Activated naive CD8-positive, alpha-beta T cell (primary cell): ENCODE data around the gene MYH7B.

Experiments used
- H3K27ac Mint-ChIP-seq: one replicate; pipeline ENCODE4 v1.8.0; 2021; ENCODE audit warnings: mixed read lengths
- H3K27me3 Mint-ChIP-seq: one replicate; pipeline ENCODE4 v1.8.0; 2021; ENCODE audit warnings: mixed read lengths
- H3K36me3 Mint-ChIP-seq: one replicate; pipeline ENCODE4 v1.8.0; 2021; ENCODE audit warnings: mixed read lengths
- H3K4me1 Mint-ChIP-seq: one replicate; pipeline ENCODE4 v1.8.0; 2021; ENCODE audit warnings: low read depth, mixed read lengths
- H3K4me3 Mint-ChIP-seq: one replicate; pipeline ENCODE4 v1.8.0; 2021; ENCODE audit warnings: mild to moderate bottlenecking, mixed read lengths
- H3K9me3 Mint-ChIP-seq: one replicate; pipeline ENCODE4 v1.8.0; 2021; ENCODE audit warnings: low read depth, mixed read lengths

MYH7B gene

DNA sequence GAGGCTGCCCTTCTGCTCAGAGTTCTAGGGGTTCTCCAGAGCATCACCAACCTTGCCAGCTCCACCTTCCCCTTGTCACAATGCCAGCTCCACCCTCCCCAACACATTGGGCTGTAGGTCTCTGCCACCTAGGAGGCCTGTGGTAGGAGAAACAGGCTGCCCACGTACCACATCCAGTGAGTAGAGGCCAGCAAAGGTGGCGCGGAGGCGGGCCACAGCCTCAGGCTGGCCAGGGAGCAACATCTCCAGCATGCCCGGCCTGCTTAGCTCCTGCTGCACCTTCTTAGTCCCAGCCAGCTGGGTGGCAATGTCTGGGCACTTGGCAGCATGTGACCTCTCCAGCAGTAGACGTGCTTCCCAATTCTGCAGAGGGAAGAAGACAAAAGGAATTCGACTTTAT lies 23.9 kb upstream of the MYH7B start:
- peaks cover 6% of the 10 kb centered on the region for H3K36me3 Mint-ChIP-seq
- H3K27me3 Mint-ChIP-seq = no peaks in the 10 kb centered on the region
- H3K27ac Mint-ChIP-seq = no peak overlapping the region
- no peaks in the 10 kb centered on the region for H3K9me3 Mint-ChIP-seq
- H3K4me1 Mint-ChIP-seq = no peaks in the 10 kb centered on the region
- no peak overlapping the region for H3K4me3 Mint-ChIP-seq

DNA sequence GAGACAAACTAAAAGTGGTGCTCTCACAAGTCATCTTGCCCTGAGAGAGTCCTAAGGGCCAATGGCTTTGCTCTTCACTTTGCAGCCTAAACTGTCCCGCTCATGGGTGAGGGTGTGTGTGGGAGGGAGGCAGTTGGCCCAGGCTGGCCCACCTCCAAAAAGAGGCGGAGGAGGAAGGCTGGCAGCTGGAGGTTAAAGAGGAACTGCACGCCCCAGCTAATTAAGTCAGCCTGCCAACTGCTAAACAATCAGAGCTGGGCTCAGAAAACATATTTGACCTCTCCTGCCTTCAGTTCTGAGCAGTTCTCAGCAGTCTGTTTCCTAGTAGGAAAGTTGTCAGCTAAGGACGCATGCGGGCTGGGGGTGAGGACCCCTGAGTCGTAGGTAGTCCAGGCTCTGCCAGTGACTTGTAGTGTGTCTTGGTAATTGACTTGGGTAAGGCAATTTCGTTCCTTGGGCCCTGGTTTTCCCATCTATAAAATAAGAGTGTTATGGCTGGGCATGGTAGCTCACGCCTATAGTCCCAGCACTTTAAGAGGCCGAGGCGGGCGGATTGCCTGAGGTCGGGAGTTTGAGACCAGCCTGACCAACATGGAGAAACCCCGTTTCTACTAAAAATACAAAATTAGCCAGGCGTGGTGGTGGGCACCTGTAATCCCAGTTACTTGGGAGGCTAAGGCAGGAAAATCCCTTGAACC lies 17.1 kb upstream of the MYH7B start:
- Mint-ChIP-seq H3K27ac (no peak overlapping the region), H3K27me3 (no peaks in the 10 kb centered on the region), H3K4me3 (no peak overlapping the region), H3K36me3 (peaks cover 10% of the 10 kb centered on the region), H3K4me1 (no peaks in the 10 kb centered on the region), H3K9me3 (no peaks in the 10 kb centered on the region)

DNA sequence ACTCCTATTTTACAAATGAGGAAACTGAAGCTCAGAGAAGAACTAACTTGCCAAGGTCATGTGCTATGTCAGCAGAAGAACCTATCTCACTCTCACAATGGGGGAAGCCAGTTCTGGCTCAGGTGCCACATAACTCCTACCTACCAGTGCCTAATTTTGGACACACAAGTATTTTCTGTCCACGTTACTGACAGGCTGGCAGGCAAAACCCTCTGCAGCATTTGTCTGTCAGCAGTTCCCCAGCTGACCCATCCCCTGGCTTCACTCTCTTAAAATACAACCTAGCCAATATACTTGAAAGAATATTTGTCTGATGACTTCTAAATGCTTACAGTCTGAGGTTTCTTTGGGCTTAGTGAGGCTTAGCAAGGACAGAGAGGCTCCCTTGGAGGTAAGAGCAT lies 15.6 kb upstream of the MYH7B start:
- H3K36me3 Mint-ChIP-seq = peaks cover 8% of the 10 kb centered on the region
- H3K4me3 Mint-ChIP-seq = no peak overlapping the region
- no peaks in the 10 kb centered on the region for H3K27me3 Mint-ChIP-seq
- no peak overlapping the region for H3K27ac Mint-ChIP-seq
- no peaks in the 10 kb centered on the region for H3K4me1 Mint-ChIP-seq
- no peaks in the 10 kb centered on the region for H3K9me3 Mint-ChIP-seq

DNA sequence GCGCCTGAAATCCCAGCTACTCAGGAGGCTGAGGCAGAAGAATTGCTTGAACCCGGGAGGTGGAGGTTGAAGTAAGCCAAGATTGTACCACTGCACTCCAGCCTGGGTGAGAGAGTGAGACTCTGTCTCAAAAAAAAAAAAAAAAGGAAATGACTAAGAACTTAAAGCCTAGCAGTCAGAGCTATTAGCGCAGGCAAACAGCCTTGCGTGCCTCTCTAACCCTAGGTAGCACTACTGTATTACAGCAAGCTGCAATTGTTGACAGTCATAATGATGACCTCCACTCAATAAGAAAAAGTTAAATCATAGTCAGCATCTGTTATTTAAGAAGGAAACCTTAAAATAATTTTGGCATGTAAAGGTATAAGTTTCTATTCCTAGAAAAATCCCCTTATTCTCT lies 14.4 kb upstream of the MYH7B start:
- Mint-ChIP-seq H3K9me3 (no peaks in the 10 kb centered on the region), H3K4me3 (no peak overlapping the region), H3K36me3 (peaks cover 8% of the 10 kb centered on the region), H3K4me1 (no peaks in the 10 kb centered on the region), H3K27ac (no peak overlapping the region), H3K27me3 (no peaks in the 10 kb centered on the region)

DNA sequence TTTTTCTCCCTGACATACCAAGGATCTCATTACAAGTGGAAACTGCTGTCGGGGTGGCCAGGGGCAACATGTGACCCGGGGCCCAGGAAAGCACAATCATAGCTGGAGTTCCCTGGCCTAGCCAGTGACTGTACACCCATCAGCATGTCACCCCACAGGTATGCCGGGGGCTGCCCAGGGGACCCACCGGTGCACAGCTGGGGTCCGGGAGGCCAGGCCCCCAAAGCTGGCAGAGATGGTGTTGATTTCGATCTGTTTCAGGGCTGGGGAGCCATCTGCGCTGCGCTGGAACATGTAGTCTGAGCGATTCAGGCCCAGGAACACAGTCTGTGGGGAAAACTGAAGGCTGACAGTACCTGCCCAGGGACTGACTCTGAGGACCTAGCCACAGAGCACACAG lies 13.4 kb upstream of the MYH7B start:
- H3K9me3 Mint-ChIP-seq = no peaks in the 10 kb centered on the region
- peaks cover 6% of the 10 kb centered on the region for H3K36me3 Mint-ChIP-seq

DNA sequence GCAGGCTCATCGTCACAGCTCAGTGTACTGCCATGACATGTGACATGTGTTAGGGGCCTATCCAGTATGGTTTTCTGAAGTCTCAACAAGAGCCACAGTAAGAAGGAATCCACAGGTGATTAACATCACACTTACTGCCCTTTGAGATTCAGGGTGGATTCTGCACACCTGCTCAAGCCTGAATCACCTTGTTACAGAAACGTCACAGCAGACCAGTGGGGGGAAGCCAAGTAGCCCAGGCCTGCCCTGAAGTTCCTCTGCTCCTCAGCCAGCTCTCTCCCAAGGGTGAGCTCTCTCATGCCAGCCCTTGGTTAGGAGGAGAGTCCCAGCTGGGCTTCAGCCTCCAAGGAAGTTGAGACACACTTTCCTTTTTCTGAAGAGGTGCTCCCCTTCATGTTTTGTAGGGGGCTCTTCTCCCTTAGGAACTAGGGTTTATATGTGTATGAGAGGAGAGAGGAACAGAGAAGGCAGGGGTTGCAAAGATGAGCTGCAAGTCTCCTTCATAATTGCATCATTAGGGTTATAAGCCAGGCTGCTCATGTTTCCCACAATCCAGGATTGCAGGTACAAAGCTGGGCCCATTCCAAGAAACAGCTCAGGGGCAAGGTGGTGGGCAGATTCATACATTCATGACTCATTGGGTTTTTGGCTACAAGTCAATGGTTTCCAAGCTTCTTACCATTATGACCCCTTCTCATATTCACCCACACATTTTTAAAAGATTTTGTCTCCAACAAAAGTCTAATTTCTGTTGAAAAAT lies 11.7 kb upstream of the MYH7B start:
- H3K9me3 Mint-ChIP-seq = no peaks in the 10 kb centered on the region
- no peaks in the 10 kb centered on the region for H3K27me3 Mint-ChIP-seq
- H3K4me3 Mint-ChIP-seq = no peak overlapping the region
- peaks cover 6% of the 10 kb centered on the region for H3K36me3 Mint-ChIP-seq
- no peaks in the 10 kb centered on the region for H3K4me1 Mint-ChIP-seq
- no peak overlapping the region for H3K27ac Mint-ChIP-seq

More for the DNA sequence above, 13.4 kb upstream of the MYH7B start:
- H3K27ac Mint-ChIP-seq = no peak overlapping the region
- no peak overlapping the region for H3K4me3 Mint-ChIP-seq
- H3K27me3 Mint-ChIP-seq = no peaks in the 10 kb centered on the region
- no peaks in the 10 kb centered on the region for H3K4me1 Mint-ChIP-seq

DNA sequence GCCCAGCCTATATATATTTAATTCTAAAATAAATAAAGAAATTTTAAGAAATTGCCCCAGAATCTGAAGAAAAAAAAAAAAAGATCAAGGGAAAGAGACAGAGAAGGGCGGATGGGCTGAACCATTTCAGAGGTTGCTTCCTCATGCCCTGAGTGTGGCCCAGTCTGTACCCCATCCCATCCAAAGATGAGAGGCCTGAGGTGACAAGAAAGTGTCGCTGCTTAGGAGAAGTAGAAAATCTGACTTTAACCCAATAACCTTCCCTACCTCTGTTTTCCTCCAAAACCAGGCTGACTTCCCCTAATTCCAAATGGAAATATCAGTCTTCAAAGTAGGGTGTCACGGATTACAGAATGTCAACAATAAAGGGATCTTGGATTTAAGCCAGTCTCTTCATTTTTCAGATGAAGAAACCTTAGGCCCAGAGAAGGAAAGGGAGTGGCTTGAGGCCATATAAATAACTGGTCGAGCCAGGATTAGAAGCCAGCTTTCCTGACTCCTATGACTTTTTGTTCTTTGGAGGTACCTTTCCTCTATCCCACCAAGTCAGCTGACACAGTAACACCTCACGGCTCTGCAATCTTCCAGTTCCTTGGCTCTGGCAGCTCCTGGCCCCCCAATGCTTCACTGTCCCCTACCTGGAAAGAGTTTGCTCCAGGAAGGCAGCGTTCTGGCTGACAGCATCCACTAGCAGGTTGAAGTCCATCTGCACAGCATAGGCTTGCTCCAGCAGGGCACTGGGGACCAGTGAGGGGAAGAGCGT lies 10.2 kb upstream of the MYH7B start:
- no peak overlapping the region for H3K4me3 Mint-ChIP-seq
- no peaks in the 10 kb centered on the region for H3K9me3 Mint-ChIP-seq
- no peak overlapping the region for H3K27ac Mint-ChIP-seq
- peaks cover 6% of the 10 kb centered on the region for H3K36me3 Mint-ChIP-seq
- H3K4me1 Mint-ChIP-seq = no peaks in the 10 kb centered on the region
- no peaks in the 10 kb centered on the region for H3K27me3 Mint-ChIP-seq

DNA sequence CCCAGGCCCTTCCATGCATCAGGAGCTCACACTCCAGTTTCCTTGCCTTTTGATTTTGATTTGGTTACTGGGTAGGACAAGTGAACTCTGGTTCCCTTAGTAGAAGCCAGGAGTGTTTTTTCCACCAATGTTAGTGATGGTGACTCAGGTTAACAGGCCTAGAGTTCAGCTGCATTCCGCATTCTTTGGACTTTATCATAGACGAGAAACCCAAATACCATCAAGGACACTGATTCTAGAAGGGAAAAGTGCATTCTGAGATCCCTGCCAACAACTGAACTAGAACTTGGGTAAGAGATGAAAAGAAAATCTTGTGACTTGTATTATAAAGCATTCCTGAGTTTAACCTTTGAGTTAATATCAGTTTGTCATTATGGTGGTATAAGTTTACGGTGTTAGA lies 9.0 kb upstream of the MYH7B start:
- Mint-ChIP-seq H3K4me3 (no peak overlapping the region), H3K27me3 (no peaks in the 10 kb centered on the region), H3K36me3 (peaks cover 4% of the 10 kb centered on the region), H3K4me1 (no peaks in the 10 kb centered on the region), H3K9me3 (no peaks in the 10 kb centered on the region), H3K27ac (no peak overlapping the region)

DNA sequence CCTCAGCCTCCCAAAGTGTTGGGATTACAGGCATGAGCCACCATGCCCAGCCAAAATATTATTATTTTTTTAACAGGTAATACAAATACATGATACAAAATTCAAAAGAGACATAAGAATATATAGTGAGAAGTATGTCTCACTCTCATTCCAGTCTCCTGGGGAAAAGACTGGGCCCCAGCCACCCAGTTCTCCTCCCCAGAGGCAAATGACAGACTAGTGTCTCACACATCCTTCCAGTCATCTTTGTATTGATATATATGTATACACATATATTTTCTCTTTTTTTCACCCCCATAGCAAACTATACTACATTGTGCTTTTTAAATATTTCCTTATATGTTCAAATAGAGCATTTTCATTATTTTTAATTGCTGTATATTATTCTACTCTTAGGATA lies 8.3 kb upstream of the MYH7B start:
- H3K36me3 Mint-ChIP-seq = peaks cover 4% of the 10 kb centered on the region
- no peaks in the 10 kb centered on the region for H3K27me3 Mint-ChIP-seq
- no peak overlapping the region for H3K27ac Mint-ChIP-seq
- peaks cover 2% of the 10 kb centered on the region for H3K4me1 Mint-ChIP-seq
- H3K9me3 Mint-ChIP-seq = no peaks in the 10 kb centered on the region
- H3K4me3 Mint-ChIP-seq = no peak overlapping the region

DNA sequence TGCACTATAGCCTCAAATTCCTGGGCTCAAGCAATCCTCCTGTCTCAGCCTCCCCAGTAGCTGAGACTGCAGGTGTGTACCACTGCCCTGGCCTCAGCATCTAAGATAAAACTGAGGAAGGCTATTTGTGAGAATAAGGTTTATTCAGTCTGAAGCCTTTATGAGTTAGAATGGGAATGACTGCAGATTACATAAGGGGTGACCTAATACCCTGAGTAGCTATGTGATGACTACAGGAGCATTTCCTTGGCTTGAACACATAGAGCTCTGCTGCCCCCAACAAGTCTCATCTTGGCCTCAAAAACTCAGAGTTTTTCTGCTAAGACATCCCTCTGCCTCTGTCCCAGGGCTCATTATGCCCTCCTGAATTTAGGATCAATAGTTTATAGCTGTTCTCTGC lies 7.6 kb upstream of the MYH7B start:
- Mint-ChIP-seq H3K4me3 (no peak overlapping the region), H3K36me3 (peaks cover 4% of the 10 kb centered on the region), H3K27me3 (no peaks in the 10 kb centered on the region), H3K9me3 (no peaks in the 10 kb centered on the region), H3K4me1 (peaks cover 5% of the 10 kb centered on the region), H3K27ac (no peak overlapping the region)

DNA sequence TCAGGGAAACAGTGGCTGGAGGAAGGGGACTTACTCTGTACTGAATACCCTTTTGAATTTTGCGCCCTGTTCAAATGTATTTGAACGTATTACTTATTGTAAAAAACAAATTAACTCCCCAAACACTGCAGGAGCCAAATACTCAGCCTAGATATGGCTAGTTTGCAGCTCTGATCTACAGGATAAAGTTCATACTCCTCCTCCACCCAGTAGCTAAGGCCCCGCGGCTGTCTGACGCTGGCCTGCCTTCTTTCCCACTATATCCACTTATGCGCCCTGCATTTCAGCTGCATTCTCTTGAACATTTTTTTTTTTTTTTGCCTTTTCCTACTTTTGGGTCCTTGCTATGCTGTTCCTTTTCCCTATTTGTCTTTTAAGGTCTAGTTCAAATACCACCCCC lies 6.5 kb upstream of the MYH7B start:
- H3K4me1 Mint-ChIP-seq = peaks cover 5% of the 10 kb centered on the region
- no peak overlapping the region for H3K4me3 Mint-ChIP-seq
- no peaks in the 10 kb centered on the region for H3K9me3 Mint-ChIP-seq
- H3K27ac Mint-ChIP-seq = no peak overlapping the region
- H3K27me3 Mint-ChIP-seq = no peaks in the 10 kb centered on the region
- H3K36me3 Mint-ChIP-seq = peaks cover 2% of the 10 kb centered on the region

DNA sequence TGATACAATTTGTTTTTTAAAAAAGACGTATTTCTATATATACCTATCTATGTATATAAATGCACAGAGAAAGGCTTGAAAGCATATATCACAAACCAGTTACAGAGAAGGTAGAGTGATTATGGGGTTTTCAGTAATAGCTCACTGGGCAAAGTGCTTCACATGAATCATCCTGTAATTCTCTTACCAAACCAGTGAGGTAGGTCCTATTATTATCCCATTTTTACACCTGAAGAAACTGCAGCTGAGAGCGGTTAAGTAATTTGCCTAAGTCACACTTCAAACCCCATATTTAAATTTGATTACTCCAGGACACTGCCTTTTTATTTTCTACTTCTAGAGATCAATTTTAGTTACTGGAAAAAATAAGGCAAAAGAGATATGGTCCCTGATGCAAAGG lies 4.4 kb upstream of the MYH7B start:
- H3K27ac Mint-ChIP-seq = no peak overlapping the region
- H3K27me3 Mint-ChIP-seq = no peaks in the 10 kb centered on the region
- H3K4me3 Mint-ChIP-seq = no peak overlapping the region
- H3K9me3 Mint-ChIP-seq = no peaks in the 10 kb centered on the region
- H3K4me1 Mint-ChIP-seq = peaks cover 22% of the 10 kb centered on the region
- no peaks in the 10 kb centered on the region for H3K36me3 Mint-ChIP-seq

DNA sequence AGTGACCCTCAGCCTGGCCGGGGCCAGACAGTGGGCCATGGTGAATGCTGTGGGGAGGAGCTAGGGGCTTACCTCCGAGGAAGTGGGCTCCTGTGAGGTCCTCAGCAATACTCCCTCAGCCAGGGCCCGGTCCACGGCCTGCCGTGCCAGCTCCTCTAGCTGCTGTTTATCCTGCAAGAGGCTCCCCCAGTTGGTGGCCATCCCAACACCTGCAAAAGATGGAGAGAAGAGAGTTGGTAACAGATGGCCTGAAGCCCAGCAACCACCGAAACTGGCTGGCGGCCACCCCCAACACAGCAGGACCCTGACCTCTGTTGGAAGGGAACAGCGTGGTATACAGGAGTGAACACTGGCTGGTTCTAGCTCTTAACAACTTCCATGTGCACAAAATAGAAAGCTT lies 4.0 kb upstream of the MYH7B start:
- Mint-ChIP-seq H3K27ac (no peak overlapping the region), H3K9me3 (no peaks in the 10 kb centered on the region)

DNA sequence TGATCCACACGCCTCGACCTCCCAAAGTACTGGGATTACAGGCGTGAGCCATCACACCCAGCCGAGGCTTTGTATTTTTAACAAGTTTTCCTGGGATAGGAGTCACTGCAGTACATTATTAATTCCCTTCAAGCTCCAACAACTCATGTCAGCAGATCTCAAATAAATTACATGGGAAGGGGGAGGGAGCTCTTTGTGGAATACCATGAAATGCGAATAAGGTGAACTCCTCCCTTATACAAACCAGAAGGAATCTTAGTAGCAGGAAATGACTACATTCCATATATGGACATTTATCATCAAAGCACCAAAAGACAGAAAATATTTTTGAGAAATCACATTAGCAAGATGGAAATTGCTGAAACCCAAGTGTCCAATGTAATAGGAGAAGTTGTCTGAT lies 3.0 kb upstream of the MYH7B start:
- H3K4me1 Mint-ChIP-seq = peaks cover 24% of the 10 kb centered on the region
- no peak overlapping the region for H3K27ac Mint-ChIP-seq
- H3K27me3 Mint-ChIP-seq = no peaks in the 10 kb centered on the region
- no peaks in the 10 kb centered on the region for H3K9me3 Mint-ChIP-seq
- no peaks in the 10 kb centered on the region for H3K36me3 Mint-ChIP-seq
- no peak overlapping the region for H3K4me3 Mint-ChIP-seq

More for the DNA sequence above, 4.0 kb upstream of the MYH7B start:
- peaks cover 24% of the 10 kb centered on the region for H3K4me1 Mint-ChIP-seq
- H3K27me3 Mint-ChIP-seq = no peaks in the 10 kb centered on the region
- H3K4me3 Mint-ChIP-seq = no peak overlapping the region
- H3K36me3 Mint-ChIP-seq = no peaks in the 10 kb centered on the region

DNA sequence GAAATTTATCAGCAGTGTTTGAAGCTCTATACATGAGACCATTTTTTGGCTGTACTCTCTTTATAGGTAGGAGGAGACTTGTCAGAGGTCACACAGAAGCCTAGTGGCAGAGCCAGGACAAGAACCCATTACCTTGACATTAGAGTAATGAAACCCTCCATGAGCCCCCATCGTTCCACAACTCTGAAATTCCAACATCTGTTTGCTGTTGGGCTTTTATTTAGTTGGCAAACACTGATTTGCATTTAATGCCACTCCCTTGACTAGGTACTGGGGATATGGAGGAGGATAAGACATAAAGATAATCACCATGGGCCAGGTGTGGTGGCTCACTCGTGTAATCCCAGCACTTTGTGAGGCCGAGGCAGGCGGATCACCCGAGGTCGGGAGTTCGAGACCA lies 1.7 kb upstream of the MYH7B start:
- H3K4me3 Mint-ChIP-seq = peak overlapping the region; percentile 35
- peaks cover 24% of the 10 kb centered on the region for H3K4me1 Mint-ChIP-seq
- H3K27me3 Mint-ChIP-seq = no peaks in the 10 kb centered on the region
- no peaks in the 10 kb centered on the region for H3K9me3 Mint-ChIP-seq
- H3K27ac Mint-ChIP-seq = no peak overlapping the region
- no peaks in the 10 kb centered on the region for H3K36me3 Mint-ChIP-seq
